Bronchial epithelial cell (primary cell): Measurements from ENCODE around the gene MSRB1. TPM values are rescaled to one million over a fixed set of nuclear protein-coding genes. Genes with fewer than 3 reads are reported as not detected.
"Not testable (repeated sequence)": the region's sequence is repeated elsewhere in the genome, so short reads cannot be mapped to it uniquely, and the experiment has no call there.

ENCODE experiments used
- DNase-seq: peaks from one replicate; pipeline ENCODE4 v3.0.0-alpha.2; 2010; ENCODE audit warnings: low read depth
- FAIRE-seq: peaks from 2 replicates; lab custom pipeline; 2011; peaks lifted over from hg19 to GRCh38; lab: Jason Lieb, UNC
- H3K27me3 ChIP-seq: 2 replicates; pipeline ENCODE4 v1.5.1; 2011; ENCODE audit warnings: low read length; ENCODE audit not compliant: control insufficient read depth, insufficient read depth
- H3K36me3 ChIP-seq: 2 replicates; pipeline ENCODE4 v1.5.1; 2011; ENCODE audit warnings: low read length; ENCODE audit not compliant: control insufficient read depth, insufficient read depth
- H3K4me3 ChIP-seq: 2 replicates; pipeline ENCODE4 v1.5.1; 2011; ENCODE audit warnings: mild to moderate bottlenecking, low read depth, low read length, control low read depth
- total RNA-seq: library from RNA; depleted of rRNA; stranded (reverse); fragments of >200 nt; gene quantifications from 2 replicates; pipeline ENCODE4 v1.2.1, GENCODE V29; 2014
- TF ChIP-seq, protein P1 (sequence below): IDR thresholded peaks from 2 replicates; pipeline ENCODE4 v1.5.1; 2011; ENCODE audit warnings: mild to moderate bottlenecking, moderate library complexity, low read length, control low read depth, inconsistent platforms; ENCODE audit not compliant: insufficient read depth, severe bottlenecking

MSRB1 gene
- total RNA-seq, 1 donor from 2014 or later, result 2.9 TPM

DNA sequence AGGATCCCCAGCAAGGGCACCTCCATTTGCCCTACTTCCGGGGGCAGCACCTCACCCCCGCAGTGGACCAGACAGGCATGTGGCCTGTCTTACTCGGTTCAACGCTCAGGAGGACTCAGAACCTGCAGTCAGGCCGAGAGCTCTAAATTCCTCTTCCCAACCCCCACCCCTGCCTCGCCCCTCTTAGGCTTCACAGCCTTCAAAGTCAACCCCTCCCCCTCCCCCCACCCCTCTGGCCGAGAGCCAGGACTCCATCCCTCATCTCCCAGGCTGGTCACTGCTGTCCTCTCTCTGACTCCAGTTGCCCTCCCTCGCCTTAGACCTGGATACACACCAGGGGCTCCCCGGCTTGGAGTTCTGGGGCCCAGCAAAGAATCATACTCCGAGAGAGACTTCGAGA is 16.7 kb downstream of the MSRB1 start:
- H3K4me3 ChIP-seq, result no peak overlapping the region
- FAIRE-seq (no peak), DNase-seq (no peak)
- TF ChIP-seq, protein P1, sequence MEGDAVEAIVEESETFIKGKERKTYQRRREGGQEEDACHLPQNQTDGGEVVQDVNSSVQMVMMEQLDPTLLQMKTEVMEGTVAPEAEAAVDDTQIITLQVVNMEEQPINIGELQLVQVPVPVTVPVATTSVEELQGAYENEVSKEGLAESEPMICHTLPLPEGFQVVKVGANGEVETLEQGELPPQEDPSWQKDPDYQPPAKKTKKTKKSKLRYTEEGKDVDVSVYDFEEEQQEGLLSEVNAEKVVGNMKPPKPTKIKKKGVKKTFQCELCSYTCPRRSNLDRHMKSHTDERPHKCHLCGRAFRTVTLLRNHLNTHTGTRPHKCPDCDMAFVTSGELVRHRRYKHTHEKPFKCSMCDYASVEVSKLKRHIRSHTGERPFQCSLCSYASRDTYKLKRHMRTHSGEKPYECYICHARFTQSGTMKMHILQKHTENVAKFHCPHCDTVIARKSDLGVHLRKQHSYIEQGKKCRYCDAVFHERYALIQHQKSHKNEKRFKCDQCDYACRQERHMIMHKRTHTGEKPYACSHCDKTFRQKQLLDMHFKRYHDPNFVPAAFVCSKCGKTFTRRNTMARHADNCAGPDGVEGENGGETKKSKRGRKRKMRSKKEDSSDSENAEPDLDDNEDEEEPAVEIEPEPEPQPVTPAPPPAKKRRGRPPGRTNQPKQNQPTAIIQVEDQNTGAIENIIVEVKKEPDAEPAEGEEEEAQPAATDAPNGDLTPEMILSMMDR, result no peak
- H3K27me3 ChIP-seq, result peaks cover 16% of the 10 kb centered on the region
- no peaks in the 10 kb centered on the region for H3K36me3 ChIP-seq

GRCh38 chr16:1924095-1924494 is 18.9 kb downstream of the MSRB1 start:
- H3K27me3 ChIP-seq, result peaks cover 33% of the 10 kb centered on the region
- no peak overlapping the region for H3K4me3 ChIP-seq
- FAIRE-seq (no peak), DNase-seq (no peak)
- TF ChIP-seq, protein P1, result no peak
- H3K36me3 ChIP-seq, result no peaks in the 10 kb centered on the region

DNA sequence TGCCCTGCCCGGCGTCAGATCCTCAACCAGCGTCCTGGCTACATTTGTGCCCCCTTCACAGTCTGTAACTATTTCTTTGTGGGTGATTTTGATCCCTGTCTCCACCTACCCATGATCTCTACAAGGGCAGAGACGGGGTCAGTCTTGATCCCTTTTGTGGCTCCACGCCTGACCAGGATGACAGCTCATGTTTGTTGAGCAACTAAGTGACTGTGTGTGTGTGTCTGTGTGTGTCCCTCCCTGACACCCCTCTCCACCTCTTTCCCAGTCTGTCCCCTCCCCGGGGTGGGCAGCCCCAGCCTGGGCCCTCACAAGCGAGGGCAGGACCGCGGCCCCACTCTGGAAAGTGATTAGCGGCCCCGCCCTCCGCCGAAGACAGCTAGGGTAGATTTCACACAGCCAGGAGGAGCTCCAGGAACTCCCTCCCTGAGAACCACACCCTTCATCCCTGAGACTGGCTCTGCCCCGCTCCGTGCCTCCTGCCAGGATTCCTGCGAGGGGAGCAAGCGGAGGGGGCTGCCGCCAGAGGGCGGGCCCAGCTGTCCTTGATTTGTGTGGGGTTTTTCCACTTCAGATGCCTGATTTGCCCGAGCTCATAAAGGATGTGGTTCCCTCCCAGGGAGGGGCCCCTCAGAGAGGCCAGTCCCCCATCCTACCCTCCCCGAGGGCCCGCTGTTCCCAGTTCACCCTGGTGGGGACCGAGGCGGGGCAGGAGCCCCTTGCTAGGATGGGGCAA is 19.5 kb downstream of the MSRB1 start:
- DNase-seq (no peak), FAIRE-seq (no peak)
- Histone ChIP-seq H3K36me3 (no peaks in the 10 kb centered on the region), H3K4me3 (no peak overlapping the region), H3K27me3 (peaks cover 38% of the 10 kb centered on the region)
- TF ChIP-seq, protein P1, result peak; percentile 25

- Histone ChIP-seq H3K27me3 (peaks cover 43% of the 10 kb centered on the region), H3K36me3 (no peaks in the 10 kb centered on the region), H3K4me3 (no peak overlapping the region)
- FAIRE-seq (no peak), DNase-seq (no peak)
- TF ChIP-seq, protein P1, result no peak
Measured at GRCh38 chr16:1922357-1922756, 20.6 kb downstream of the MSRB1 start.

- no peak for DNase-seq
- TF ChIP-seq, protein P1, result no peak
- no peak for FAIRE-seq
- Histone ChIP-seq H3K4me3 (no peak overlapping the region), H3K36me3 (no peaks in the 10 kb centered on the region), H3K27me3 (peaks cover 51% of the 10 kb centered on the region)
Measured at GRCh38 chr16:1920727-1921171, 22.2 kb downstream of the MSRB1 start.

GRCh38 chr16:1920122-1920521 is 22.9 kb downstream of the MSRB1 start:
- FAIRE-seq, result peak; percentile 89
- DNase-seq, H3K4me3 ChIP-seq, H3K36me3 ChIP-seq: not testable (repeated sequence)
- peaks cover 50% of the 10 kb centered on the region for H3K27me3 ChIP-seq
